SK-N-MC (cell line): ENCODE measurements around the gene CCL7.

Source experiments
- EZH2 ChIP-seq: fragments of 200-600 bp; sonication (generic); IDR thresholded peaks from one replicate; pipeline ENCODE4 v1.6.1; 2017; ENCODE audit warnings: antibody characterized with exemption
- FOXP2 ChIP-seq: optimal IDR thresholded peaks from 2 replicates; pipeline ENCODE3; 2011; ENCODE audit warnings: mild to moderate bottlenecking, moderate library complexity; ENCODE audit not compliant: insufficient read depth; ENCODE audit errors: extremely low read length, control extremely low read depth
- POLR2AphosphoS5 ChIP-seq: IDR thresholded peaks from 2 replicates; pipeline ENCODE4 v1.6.1; 2012; ENCODE audit warnings: mild to moderate bottlenecking, low read depth, low read length, borderline replicate concordance

DNA sequence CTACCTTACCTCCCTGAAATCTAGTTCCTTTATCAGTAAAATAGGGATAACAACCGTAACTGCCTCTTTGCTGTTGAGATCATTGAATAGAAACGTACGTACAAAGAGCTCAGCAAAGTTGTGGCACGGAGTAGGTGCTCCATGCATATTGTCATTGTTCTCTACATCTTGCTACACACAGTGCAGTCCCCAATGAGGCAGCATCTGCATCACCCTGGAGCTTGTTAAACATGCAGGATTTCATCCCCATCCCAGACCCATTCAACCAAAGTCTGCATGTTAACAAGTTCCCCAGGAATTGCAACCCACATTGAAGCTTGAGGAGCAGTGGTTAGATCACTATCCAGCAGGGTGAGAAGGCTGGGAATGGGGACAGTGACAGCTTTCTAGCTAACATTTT, 48.6 kb upstream of the CCL7 start:
- TF ChIP-seq EZH2 = no peak
- no peak for TF ChIP-seq POLR2AphosphoS5
- TF ChIP-seq FOXP2 = no peak
